ENCODE data around the gene ASCC3.

Gene ASCC3

GRCh38 chr6:100573166-100573565 is 308.0 kb downstream of the ASCC3 start:
- DNase-seq = peak; percentile 10

- DNase-seq = no peak
Observed at GRCh38 chr6:100568255-100568654, 312.9 kb downstream of the ASCC3 start.

GRCh38 chr6:100566563-100566962 is 314.6 kb downstream of the ASCC3 start:
- DNase-seq = no peak

GRCh38 chr6:100565439-100566104 is 315.6 kb downstream of the ASCC3 start:
- no peak for DNase-seq

- no peak for DNase-seq
Observed at GRCh38 chr6:100559859-100560258, 321.3 kb downstream of the ASCC3 start.

GRCh38 chr6:100554228-100554627 is 326.9 kb downstream of the ASCC3 start:
- no peak for DNase-seq

- no peak for DNase-seq
Observed at GRCh38 chr6:100553243-100553642, 327.9 kb downstream of the ASCC3 start.

GRCh38 chr6:100549406-100550167 is 331.5 kb downstream of the ASCC3 start:
- DNase-seq = no peak

GRCh38 chr6:100538086-100538485 is 343.0 kb downstream of the ASCC3 start:
- DNase-seq = peak; percentile 16

- DNase-seq = no peak
Observed at GRCh38 chr6:100518588-100518987, 362.5 kb downstream of the ASCC3 start.

- DNase-seq = no peak
Observed at GRCh38 chr6:100517633-100518032, 363.5 kb downstream of the ASCC3 start.

GRCh38 chr6:100517106-100517505 is 364.0 kb downstream of the ASCC3 start:
- no peak for DNase-seq

- DNase-seq = no peak
Observed at GRCh38 chr6:100514660-100515059, 366.5 kb downstream of the ASCC3 start.

- no peak for DNase-seq
Observed at GRCh38 chr6:100512203-100512862, 368.8 kb downstream of the ASCC3 start.

- no peak for DNase-seq
Observed at GRCh38 chr6:100509101-100509500, 372.0 kb downstream of the ASCC3 start.

- DNase-seq = no peak
Observed at GRCh38 chr6:100506651-100507050, 374.5 kb downstream of the ASCC3 start.

- no peak for DNase-seq
Observed at GRCh38 chr6:100504786-100505737, 376.1 kb downstream of the ASCC3 start.

GRCh38 chr6:100503043-100503705 is 378.0 kb downstream of the ASCC3 start:
- no peak for DNase-seq

- DNase-seq = no peak
Observed at GRCh38 chr6:100493206-100493888, 387.8 kb downstream of the ASCC3 start.

- DNase-seq = no peak
Observed at GRCh38 chr6:100491952-100492670, 389.0 kb downstream of the ASCC3 start.

GRCh38 chr6:100490065-100490464 is 391.1 kb downstream of the ASCC3 start:
- no peak for DNase-seq

All from MV-4-11 (cell line).